ENCODE measurements around the gene KLF12.

Gene KLF12

DNA sequence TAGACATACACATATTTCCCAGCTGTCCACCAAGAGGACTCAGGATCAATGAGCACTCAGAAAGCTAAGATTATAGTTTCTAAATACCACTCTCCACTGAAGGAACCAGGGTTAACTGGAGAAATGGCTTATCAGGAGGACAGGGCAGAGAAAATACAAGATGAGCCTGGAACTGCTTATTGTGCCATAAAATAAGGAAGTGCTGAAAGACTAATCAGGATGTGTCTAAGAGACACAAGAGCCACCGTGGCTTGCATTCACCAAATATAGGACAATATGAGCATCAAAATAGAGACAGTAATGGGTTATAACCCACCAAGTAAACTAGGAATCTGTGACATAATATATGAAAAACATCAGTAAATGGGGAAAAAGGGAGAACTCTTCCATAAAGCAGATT, 32.8 kb downstream of the KLF12 start:
- no peak for DNase-seq

DNA sequence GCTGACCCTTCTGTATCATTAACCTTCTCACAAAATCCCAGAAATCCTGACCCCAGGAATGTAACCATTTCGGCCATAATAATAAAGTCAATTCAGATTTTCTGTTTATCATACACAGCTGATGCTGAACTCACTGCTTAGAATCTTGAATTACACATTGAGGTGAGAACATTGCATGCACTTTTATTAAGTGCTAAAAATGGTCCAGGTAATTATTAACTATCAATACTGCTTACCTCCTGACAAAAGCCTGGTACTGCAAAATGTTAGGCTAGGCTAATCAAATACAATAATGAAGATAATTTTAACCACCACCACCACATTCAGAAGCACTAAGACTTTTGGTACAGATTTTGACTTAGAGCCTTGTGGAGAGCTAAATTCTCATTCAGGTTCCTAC, 36.1 kb downstream of the KLF12 start:
- DNase-seq = no peak

DNA sequence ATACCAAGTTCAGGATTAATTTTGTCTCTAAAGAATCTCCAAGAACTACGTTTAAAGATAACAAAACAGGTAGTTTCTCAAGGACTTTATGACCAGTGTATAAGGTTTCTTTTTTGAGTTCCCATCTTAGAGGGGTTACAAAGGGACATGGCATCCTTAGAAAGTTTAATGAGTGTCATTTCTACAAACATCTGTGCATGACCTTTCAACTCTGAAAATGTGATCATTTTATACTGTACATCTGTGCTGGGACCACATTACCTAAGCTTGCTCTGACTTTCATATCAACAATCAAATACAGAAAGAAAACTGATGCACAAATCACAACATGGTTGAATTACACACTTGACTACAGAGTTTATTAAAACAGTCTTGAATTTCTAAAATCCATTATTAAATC, 37.1 kb downstream of the KLF12 start:
- DNase-seq = no peak

DNA sequence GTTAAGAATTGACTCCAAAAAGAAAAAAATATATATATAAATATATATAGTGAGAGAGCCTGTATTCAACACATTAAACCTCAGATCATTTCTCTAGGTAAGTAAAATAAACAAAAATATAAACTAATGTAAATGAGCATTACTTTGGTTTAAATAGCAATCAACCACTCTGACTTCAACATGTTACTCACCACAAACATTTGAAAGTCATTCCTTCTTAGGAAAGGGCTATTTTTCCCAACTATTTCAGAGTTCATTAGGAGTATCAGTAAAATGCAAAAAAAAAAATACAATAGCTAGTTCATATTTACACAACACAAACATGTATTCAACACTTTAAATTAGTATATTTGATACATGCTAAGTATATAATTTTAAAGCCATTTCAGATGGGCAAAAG, 40.5 kb downstream of the KLF12 start:
- DNase-seq = no peak

DNA sequence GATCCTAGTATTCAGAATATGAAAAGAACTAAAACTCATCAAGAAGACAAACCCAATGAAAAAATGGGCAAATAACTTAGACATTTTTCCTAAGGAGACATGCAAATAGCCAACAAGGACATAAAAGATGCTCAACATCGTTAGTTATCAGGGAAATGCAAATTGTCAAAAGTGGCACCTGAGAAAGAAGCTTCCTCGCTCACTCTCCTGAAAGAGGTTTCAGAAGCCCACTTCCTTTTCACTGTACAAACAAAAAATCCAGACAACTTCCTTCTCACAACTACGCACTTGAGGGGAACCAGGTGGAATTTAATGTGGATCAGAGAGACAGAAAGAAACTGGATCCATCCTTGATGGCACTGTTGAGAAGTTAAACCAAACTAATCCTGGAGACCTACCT, 41.5 kb downstream of the KLF12 start:
- no peak for DNase-seq

DNA sequence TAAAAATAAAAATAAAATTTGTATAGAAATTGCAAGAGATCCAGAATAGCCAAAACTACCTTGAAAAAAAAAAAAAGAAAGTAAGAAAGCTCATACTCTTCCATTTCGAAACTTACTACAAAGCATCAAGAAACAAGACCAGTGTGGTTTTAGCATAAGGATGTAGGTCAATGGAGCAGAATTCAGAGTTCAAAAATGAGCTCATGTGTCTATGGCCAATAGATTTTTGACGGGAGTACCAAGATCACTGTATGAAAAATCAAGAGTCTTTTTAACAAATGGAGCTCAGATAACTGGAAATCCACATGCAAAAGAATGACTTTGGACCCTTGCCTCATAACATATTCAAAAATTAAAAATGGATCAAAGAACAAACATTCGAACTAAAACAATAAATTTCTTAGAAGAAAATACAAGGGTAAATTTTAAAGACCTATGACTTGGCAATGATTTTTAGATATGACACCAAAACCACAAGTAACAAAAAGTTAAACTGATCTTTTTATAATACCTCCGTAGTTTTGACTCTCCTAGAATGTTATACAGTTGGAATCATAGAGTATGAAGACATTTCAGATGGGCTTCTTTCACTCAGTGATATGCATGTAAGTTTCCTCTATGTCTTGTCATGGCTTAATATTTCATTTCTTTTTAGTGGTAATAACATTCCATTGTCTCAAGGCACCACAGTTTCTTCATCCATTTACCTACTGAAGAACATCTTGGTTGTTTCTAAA, 43.2 kb downstream of the KLF12 start:
- no peak for DNase-seq

DNA sequence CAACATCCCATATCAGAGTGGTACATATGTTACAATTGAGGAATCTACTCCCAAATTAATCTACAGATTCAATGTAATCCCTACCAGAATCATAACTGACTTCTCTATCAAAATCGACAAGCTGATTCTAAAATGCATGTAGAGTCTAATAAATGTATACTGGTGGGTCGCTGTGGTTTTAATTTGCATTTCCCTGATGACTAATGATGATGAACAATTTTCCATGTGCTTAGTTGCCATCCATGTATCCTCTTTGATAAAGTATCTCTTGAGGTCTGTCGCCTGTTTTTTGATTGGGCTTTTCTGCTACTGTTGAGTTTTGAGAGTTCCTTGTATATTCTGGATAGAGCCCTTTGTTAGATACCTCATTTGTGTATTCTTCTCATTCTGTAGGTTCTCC, 43.8 kb downstream of the KLF12 start:
- DNase-seq = no peak

DNA sequence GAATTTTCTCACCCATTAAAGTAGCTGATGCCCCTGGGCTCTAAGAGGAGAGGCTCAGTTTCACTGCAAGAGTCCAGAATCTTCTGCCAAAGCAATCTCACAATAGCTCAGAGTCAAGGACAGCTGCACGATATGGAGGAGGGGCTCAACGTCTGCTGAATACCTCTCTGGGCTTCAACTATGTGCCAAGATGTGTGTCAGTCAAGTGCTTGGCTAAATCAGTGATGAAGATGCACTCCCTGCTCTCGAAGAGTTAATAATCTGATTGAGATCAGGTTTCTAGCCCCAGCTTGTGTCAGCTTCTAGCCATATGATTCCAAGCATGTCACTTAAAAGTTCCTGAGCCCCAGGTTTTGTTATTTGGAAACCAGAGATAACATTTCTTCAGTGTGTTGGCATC, 46.8 kb downstream of the KLF12 start:
- no peak for DNase-seq

Measured in NCI-H1436 treated with DMSO at 0.1 percent for 48 hours (cell line).